HG03196 (cell line): ENCODE data around the gene MTA3.

ENCODE experiments used
- ATAC-seq: cut with Tn5 transposase; IDR thresholded peaks from one replicate; pipeline ENCODE4 v1.9.1; 2021; ENCODE audit not compliant: unreplicated experiment

Gene MTA3

DNA sequence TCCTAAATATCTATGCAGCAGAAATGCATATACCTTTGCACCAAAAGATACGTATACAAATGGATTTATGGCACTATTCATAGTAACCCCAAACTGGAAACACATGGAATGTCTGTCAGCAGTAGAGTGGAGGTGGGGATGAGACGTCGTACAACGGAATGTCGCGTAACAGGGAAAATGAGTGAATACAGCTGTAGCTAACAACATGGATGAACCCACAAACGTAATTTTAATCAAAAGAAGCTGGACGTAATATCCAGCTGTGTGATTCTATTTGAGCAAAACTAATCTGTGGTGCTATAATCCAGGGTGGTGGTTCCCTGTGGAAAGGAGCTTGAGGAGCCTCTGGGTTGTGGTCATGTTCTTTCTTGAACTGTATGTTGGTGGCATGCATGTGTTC, 89.9 kb downstream of the MTA3 start:
- ATAC-seq = no peak

DNA sequence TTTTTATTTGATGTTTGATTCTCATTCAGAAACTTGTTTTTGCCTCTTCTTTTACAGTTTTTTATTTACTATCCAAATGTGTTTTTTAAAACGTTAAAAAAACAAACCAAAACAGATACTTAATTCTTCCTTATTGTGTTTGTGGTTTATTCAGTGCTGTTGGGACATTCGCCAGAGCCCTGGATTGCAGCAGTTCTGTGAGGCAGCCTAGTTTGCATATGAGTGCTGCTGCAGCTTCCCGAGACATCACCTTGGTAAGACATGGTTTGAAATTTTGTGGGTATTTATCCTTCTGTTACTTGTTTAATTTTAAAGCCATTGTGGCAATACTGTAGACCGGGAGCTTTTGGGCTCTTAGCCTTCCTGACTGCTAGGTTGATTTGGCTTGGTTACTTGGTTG, 91.2 kb downstream of the MTA3 start:
- no peak for ATAC-seq

DNA sequence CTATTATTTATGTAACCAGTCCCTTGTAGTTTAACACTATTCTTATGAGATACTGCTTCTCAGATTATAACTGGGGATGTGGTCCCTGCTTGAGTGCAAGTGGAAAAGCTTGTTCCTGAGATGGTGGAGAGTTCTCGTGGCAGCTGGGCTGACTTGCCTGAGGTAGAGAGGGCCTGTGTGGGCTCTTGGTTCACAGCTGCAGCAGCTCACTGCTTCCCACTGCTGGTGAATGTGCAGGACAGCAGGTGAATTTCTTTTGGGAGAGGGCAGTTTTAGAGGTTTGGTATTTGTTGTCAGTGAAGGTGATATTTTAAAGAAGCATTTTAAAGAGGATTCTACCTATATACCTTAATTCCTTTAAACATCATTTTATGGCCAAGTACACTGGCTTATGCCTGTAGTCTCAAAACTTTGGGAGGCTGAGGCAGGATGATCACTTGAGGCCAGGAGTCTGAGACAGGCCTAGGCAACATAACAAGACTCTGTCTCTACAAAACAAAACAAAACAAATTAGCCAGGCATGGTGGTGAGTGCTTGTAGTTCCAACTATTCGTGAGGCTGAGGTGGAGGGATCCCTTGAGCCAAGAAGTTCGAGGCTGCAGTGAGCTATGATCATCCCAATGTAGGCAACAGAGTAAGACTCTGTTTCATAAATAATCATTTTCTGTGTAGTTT, 94.8 kb downstream of the MTA3 start:
- ATAC-seq = peak; percentile 88

DNA sequence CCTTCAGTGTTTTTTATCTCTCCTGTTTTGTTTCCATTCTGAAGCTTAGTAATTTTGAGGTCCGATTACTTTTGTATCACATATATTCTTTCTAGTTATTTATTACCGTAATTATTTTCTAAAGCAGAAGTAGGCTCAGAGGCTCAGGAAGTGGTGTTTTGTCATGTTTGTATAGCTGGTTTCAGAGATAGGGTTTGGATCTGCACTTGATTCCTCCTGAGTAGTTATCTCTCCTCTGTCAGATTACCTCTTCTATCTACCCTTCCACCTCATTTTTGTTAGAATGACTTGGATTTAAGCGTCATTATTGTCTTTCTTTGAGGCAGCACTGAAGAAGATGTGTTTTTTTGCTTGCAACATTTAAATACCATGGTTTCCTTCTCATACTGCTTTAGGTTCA, 95.4 kb downstream of the MTA3 start:
- ATAC-seq = peak; percentile 65

DNA sequence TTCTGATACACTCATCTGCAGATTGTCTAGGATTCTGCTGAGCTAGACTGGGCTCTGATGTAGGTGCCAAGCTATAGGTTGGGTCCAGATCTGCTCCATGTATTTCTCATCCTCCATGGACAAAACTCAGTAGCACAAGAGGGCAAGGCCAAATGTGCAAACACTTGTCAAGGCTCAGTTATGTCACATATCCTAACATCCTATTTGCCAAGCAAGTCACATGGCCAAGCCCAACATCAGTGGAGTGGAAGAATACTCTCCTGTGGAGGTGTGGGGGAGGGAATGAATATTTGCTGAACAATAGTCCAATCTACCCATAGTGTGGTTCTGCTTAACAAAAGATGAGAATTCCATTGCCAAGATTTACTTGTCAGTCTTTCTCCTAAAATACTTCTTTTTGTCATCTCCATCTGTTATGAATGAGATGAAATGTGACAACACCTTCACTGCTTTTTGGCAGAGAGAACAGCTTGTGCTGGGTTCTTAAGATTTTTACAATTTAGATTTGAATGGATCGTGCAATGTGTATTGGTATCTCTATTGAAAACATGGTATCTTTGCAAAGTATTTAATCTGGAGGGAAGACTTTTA, 105.7 kb downstream of the MTA3 start:
- ATAC-seq = no peak

DNA sequence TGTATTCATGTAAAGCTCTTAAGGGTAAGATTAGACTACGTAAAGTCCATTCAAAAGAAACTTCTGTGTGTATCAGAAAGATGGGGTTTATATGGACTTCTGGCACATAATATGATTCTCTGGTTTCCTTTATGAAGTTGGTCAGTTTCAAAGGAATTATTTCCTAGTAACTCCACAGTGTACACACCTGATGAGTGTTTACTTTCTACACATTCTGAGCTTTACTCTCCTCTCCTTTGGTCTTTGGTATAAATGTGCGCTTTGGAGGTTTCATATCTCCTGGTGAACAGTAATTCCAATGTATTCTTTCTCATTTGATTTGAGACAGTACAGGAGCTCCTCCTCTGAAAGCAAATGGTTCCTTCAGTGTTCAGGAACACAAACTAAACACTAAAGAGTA, 107.4 kb downstream of the MTA3 start:
- ATAC-seq = no peak

DNA sequence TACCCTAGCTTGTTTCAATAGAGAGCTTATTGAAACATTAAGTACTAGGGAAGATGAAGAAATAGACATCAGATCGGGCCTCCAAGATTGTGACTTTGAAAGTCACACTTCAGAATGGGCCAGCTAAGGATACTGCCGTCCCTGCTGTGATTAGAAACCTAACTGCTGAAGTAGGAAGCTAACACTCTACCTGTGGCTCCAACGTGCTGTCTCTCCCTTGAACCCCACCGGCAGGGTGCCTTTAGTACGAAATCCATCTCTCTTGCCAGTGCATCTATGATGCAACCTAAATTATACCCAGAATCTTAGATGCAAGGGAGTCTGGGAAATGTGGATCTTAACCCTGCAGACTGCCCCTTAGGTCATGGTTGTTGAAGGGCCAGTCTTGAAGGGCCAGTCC, 116.9 kb downstream of the MTA3 start:
- no peak for ATAC-seq

DNA sequence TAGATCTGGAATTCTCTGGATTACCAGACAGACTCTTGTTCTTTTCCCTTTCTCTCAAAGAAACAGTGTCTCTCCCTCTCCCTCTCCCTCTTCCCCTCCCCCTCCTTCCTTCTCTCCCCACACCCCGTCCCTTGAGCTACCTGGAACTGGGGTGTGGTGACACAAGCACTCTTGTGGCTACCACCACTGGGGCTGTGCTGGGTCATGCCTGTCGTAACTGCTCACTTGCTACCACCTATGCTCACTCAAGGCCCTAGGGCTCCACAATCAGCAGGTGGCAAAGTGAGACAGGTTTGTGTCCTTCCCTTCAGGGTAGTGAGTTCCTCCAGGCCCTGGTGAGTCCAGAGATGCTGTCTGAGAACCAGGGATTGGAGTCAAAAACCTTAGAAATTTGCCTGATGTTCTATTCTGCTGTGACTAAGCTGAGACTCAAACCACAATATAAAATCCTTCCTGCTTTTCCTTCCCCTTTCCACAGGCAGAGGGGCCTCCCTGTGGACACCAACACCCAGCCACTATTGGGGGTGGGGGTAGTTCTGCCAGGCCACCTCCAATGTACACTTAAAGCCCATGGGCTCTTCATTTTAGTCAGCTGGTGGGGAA, 124.7 kb downstream of the MTA3 start:
- no peak for ATAC-seq

DNA sequence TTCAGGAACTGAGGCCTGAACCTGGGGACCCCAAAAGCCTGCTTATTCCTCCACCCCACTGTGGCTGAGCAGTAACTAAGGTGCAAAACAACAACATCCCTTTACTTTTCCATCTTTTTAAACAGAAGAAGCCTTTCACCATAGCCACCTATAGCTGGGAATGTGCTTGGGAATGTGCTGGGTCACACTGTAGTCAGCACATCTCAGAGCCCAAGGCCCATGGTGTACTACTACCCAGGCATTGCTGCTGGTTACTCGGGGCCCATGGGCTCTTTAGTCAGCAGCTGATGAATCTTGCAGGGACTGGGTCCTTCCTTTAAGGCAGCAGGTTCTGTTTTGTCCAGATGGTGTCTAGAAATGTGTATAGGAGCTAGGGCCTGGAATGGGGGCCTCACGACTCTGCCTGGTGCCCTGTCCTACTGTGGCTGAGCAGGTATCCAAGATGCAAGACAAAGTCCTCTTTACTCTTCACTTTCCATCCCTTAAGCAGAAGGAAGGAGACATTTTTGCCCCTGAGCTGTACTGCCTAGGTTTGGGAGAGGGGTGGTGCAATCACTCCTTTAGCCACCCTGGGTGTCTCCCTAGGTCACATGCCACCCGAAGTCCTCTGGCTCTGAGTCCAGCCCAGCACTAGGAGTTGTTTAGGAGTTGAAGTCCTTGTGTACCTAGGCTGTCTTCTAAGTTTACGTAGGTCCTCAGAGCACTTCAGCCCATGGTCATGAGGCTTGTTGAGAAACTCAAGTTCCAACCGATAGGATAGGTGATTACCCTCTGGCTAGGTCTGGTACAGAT, 125.5 kb downstream of the MTA3 start:
- no peak for ATAC-seq

DNA sequence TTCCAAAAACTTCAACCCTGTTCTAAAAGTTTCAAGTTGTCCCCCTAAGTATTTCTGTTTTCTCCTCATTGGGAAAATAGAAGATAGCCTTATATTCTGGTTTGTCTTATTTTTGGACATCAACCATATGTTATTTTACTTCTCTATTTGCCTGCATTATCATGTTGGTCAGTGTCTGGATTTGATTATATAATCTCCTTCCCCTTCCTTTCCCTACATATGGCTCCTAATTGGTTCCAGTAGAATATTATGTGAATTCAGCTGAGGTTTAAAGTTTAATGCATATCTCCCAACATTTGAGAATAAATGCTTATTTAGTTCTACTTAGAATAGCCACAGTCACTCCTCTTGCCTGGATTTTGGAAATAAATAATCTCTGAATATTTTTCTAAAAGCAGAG, 128.6 kb downstream of the MTA3 start:
- no peak for ATAC-seq

DNA sequence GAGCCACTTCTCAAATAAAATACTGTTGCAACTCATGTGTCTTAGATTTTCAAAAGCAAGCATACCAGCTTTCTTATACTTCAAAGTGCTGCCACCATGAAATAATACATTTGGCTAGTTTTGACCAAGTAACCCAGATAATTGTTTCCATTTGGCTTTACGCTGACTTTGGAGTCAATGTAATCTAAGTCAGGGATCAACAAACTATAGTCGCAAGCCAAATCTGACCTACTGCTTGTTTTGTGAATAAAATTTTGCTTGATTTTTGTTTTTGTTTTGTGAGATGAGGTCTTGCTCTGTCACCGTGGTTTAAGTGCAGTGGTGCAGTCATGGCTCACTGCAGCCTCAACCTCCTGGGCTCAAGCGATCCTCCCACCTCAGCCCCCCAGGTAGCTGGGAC, 130.5 kb downstream of the MTA3 start:
- no peak for ATAC-seq

DNA sequence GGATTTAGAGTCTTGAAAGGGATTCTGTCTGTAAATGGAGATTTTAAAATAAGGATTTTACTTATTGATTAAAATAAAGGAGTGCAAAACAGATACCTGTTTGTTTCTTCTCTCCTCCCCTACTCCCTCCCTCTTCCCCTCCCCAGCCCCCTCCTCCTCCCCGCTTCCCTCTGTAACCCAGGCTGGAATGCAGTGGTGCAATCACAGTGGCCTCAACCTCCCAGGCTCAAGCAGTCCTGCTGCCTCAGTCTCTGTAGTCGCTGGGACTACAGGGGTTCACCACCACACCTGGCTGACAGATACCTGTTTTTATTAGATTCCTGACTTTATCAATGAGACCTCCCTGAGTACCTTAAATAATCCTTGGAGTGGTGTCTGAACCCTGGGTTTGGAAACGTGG, 138.4 kb downstream of the MTA3 start:
- no peak for ATAC-seq

DNA sequence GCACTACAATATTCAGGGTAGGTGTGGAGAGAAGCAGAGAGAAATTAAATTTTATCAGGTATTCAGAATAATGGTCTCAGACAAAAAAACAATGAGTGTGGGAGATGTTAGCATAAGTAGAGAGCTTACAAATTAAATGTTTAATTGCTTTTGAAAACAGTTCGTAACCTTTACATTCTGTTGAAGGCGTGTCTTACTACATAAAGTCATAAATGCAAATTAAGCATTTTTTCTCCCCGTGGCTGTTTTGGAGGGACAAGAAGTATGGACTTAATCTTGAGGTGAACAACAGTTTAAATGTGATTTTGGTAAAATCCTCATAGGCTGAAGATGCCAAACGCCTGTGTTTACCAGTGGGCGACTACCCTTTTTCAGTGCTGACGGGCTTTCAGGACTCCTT, 139.7 kb downstream of the MTA3 start:
- no peak for ATAC-seq

DNA sequence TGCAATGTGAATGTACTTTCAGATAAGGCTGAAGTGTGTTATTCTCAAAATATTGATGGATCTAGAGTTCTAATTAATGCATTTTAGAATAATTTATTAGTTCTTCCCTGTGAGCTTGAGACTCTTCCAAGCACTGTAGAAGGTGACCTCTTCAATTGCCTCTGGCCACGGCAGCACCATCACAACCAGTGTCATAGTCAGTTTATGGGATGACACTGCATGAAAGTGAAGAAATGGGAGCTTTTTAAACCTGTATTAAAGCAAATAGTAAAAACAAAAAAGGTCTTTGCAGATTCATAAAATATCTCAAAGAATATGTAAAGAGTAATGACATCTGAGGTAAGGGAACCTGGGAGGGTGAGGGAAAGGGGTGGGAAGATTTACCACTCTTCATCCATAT, 143.5 kb downstream of the MTA3 start:
- no peak for ATAC-seq

DNA sequence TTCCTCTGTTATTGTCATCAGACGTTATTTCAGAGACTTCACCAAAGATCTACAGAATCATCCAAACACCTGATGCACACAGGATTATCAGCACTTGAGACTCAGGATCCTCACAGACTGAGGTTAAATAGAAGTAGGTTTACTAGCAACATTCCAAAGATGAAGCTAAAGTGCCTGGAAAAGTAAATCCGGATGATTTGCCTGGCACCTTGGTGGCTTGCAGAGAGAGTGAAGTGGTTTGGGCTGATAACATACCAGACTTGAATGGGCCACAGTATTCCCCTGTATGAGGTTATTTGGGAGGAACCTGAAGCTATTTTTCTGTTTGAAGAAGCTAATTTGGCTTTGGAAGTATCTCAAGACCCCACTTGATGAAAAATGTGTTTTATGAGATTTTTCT, 144.5 kb downstream of the MTA3 start:
- no peak for ATAC-seq

DNA sequence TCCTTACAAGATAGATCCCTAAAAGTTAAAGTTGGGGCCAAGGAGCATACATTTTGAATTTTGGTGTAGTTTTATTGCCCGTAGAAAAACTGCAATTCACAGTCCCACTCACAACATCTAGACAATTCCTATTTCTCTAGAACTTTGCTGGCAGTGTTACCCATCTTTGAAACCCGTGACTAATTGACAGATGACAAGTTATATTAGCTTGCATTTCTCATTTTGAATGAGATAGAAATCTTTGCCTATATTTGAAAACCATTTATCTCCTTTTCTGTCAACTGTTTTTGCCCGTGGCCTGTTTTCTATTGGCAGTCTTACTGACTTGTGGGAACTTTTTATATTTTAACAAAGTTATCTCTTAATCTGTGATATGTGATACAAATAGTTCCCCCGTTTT, 145.5 kb downstream of the MTA3 start:
- no peak for ATAC-seq

DNA sequence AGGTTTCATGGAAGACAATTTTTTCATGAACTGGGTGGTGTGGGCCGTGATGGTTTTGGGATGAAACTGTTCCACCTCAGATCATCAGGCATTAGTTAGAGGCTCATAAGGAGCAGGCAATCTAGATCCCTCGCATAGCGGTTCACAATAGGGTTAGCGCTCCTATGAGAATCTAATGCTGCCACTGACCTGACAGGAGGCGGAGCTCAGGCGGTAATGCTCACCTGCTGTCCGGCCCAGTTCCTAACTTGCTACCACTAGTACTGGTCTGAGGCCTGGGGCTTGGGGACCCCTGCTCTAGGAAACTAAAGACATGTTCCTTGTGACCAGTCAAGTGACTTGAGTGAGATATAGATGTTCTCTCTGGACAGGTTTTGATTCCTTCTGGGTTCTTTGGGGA, 146.3 kb downstream of the MTA3 start:
- ATAC-seq = no peak

DNA sequence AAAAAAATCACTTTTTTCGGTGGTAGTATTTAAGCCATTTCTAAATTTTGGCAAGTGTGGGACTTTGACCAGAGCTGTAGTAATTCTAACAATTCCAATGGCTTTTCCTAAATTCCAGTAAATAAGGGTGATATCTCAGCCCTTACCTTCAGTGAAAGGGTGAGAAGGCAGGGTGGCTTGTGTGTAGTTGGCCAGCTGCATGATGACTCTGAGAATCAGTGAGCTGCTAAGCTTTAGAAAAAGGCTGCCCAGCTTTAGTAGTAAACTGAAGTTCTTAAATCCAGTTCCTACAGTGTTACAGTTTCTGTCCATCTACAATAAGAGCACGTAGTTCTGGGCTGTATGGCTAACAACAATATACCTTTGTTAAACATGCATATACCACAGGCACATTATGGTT, 153.5 kb downstream of the MTA3 start:
- no peak for ATAC-seq

DNA sequence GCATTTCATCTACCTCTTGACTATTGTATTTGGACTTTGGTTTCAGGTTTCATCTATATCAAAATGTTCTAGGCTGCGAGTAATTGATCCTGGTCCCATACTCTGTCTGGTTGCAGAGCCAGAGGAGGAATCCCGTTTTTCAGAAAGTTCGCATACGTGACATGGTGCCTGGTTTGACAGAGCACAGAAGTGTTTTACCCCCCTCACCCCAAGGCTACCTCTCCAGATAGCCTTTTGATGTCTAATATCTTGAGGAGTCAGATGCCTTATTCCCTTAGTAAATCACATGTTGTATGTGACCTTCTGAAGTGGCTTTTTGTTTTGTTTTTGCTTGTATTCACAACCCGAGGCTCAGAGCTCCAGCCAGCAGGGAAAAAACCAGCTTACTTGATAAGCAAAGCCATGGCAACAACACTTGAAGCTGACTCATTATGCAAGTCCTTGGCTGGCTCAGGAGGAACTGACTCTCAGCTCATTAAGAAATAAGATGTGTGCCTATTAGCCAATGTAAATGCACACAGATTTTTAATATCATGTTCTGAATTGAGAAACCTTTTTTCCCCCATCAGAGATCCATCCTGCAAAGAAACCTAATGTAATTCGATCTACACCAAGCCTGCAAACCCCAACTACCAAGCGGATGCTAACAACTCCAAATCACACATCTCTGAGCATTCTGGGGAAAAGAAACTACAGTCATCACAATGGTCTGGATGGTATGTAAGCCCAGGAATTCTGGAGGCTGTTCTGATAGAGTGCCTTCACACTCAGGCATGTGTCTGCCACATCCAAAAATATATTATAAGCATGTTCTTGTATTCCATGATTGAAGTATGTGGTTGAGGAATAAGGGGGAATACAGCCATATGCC, 154.1 kb downstream of the MTA3 start:
- ATAC-seq = peak; percentile 96

DNA sequence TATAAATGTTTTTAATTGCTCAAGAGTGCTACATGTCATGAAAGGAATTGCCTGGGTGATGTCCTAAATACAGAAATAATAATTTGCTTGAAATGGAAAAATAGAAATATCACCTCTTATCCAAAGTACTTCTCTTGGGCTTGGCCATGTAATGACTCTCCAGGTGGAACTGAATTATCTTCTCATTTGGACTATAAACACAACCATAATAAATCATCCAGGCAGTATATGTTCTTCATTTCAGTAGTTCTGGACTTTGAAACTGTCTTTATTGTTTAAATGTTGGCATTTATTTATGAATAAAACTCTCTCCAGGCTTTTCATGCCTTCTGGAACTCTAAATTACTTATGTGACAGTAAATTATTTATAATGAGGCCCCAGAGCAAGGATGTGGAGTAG, 155.0 kb downstream of the MTA3 start:
- ATAC-seq = no peak

DNA sequence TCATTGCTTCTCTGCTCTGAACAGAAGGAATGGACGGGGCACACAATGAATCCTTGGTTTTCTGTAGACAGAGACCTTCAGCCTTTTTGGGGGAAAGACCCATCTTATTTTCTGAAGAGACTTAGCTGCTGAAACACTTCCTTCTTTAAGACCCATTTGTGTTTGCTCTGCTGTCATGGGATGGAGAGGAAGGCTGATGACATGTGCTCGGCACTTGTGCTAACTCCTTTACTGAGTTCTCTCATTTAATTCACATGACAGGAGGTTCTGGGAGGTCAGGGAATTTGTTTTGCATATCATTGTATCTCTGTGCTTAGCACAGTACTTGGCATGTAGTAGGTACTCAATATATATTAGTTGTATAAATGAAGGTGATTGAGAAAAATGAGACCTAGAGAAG, 156.5 kb downstream of the MTA3 start:
- ATAC-seq = no peak
